ENCODE measurements around the gene HECTD4.
"Not testable (repeated sequence)": the region's sequence is repeated elsewhere in the genome, so short reads cannot be mapped to it uniquely, and the experiment has no call there.

Gene HECTD4

DNA sequence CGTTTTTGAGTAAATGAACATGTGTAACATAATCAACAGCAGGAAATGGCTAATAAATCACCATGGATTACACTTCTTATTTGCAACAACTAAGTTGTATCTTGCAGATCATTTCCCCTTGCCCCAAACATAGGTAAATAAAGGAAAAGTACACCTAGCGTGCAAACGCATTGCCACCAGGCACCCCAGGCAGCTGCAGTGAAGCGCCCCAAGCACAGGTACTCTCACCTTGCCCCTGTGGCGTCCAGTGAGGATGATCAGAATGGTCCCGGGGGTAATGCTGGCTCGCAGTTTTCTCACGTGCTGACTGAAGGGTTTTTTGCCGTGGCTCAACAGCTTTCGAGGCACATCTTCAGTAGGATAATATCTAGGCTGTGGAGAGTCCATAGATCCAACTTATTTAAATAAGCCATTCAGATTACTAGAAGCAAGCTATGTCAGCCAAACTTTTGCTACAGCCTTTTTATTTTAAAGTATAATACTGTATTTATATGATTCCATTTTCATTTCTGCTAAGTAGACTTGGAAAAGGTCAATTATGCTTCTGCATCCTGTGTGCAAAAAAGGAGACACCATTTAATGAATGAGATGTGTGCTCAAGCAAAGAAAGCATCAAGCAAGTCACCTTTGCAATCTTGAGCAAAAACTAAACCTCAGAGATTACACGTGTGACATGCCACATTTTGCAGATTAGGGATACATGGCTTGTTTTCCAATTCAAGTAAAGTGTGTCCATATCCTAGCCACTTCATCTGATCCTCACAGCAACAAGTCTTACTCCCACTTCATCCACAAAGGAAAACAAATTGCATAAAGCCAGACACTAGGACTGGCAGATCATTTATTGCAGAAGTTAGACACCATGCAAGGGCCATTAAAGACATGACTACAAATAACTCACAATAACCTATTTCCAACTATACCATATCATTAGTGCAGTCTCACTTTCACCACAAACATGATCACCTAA is 24.6 kb upstream of the HECTD4 start:
- no peak for DNase-seq (ENCODE audit: low read depth)

DNA sequence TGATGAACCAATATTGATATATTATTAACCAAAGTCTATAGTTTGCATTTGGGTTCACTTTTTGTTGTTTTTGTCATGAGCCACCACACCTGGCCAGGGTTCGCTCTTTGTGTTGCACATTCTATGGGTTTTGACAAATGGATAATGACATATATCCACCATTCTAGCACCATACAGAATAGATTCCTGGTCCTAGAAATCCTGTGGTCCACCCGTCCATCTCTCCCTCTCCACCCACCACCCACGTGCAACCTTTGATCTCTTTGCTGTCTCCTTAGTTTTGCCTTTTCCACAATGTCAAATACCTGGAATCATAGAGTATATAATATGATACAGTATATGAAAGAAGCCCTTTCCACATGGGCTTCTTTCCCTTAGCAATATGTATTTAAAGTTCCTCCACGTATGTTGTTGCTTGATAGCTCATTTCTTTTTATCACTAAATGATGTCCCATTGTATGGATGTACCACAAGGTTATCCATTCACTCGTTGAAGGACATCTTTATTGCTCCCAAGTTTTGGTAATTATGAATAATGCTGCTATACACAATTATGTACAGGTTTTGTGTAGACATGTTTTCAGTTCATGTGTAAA is 19.8 kb upstream of the HECTD4 start:
- no peak for DNase-seq (ENCODE audit: low read depth)

DNA sequence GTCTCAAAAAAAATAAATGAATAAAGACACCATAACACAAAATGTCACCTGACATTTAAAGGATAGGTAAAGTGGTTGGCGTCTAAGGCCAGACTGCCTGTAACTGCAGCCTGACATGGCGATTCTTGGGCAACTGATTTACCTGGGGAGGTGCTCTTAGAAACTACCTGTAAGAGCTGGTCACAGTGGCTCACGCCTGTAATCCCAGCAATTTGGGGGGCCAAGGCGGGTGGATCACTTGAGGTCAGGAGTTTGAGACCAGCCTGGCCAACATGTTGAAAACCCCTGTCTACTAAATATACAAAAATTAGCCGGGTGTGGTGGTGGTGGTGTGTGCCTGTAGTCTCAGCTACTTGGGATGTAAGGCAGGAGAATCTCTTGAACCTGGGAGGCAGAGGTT is 18.8 kb upstream of the HECTD4 start:
- no peak for DNase-seq (ENCODE audit: low read depth)

DNA sequence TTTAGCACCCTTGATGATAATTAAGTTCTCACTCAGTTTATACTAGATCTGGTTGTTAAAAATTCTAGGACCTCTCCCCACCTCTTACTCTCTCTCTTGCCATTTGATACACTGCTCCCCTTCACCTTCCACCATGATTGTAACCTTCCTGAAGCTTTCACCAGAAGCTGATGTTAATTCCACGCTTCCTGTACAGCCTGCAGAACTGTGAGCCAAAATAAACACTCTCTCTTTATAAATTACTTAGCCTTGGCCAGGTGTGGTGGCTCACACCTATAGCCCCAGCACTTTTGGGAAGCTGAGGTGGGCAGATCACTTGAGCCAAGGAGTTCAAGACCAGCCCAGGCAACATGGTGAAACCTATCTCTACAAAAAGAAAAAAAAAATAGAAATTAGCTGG is 11.1 kb upstream of the HECTD4 start:
- DNase-seq (ENCODE audit: low read depth), result no peak

DNA sequence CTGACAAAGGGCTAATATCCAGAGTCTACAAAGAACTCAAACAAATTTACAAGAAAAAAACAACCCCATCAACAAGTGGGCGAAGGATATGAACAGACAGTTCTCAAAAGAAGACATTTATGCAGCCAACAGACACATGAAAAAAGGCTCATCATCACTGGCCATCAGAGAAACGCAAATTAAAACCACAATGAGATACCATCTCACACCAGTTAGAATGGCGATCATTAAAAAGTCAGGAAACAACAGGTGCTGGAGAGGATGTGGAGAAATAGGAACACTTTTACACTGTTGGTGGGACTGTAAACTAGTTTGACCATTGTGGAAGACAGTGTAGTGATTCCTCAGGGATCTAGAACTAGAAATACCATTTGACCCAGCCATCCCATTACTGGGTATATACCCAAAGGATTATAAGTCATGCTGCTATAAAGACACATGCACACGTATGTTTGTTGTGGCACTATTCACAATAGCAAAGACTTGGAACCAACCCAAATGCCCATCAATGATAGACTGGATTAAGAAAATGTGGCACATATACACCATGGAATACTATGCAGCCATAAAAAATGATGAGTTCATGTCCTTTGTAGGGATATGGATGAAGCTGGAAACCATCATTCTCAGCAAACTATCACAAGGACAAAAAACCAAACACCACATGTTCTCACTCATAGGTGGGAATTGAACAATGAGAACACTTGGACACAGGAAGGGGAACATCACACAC is 7.9 kb upstream of the HECTD4 start:
- DNase-seq (ENCODE audit: low read depth), result not testable (repeated sequence)

DNA sequence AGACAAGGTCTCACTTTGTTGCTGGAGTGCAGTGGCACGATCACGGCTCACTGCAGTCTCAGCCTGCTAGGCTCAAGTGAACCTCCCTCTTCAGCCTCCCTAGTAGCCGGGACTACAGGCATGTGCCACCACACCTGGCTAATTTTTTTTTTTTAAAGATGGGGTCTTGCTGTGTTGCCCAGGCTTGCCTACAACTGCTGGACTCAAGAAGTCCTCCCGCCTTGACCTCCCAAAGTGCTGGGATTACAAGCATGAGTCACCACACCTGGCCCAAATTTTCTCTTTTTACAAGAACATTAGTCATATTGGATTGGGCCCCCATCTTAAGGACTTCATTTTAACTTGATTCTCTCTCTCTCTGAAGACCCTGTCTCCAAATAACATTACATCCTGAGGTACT is 7.0 kb upstream of the HECTD4 start:
- DNase-seq (ENCODE audit: low read depth), result no peak

DNA sequence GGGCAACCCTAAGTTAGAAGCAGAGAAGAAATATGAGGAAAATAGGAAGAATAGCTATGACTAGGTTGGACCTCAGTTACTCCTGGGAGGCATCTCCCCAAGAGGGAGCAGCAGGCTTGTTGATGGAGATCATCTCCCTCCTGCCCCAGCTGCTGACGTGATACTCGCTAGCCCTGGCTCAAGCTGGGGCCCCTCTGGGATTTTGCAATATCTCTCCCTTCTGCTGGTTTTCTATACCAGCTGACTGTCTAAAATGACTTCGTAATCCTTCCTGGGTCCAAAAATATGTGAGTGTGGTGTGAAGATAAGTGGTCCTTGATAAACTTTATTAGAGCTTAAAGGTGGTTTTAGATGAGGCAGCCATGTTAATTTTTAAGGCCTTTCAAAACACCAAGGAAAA is 4.5 kb upstream of the HECTD4 start:
- no peak for DNase-seq (ENCODE audit: low read depth)

DNA sequence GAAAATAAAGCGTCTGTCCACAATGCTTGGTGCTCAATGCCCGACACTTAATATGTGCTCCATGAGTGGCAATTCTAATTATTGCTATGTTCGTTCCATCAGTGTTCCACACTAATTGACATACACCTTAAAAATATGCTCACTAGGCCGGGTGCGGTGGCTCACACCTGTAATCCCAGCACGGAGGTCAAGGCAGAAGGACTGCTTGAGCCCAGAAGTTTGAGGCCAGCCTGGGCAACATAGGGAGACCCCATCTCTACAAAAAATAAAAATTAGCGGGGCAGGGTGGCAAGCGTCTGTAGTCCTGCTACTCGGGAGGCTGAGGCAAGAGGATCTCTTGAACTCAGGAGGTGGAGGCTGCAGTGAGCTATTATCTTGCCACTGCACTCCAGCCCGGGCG is 635 bp upstream of the HECTD4 start:
- no peak for DNase-seq (ENCODE audit: low read depth)

DNA sequence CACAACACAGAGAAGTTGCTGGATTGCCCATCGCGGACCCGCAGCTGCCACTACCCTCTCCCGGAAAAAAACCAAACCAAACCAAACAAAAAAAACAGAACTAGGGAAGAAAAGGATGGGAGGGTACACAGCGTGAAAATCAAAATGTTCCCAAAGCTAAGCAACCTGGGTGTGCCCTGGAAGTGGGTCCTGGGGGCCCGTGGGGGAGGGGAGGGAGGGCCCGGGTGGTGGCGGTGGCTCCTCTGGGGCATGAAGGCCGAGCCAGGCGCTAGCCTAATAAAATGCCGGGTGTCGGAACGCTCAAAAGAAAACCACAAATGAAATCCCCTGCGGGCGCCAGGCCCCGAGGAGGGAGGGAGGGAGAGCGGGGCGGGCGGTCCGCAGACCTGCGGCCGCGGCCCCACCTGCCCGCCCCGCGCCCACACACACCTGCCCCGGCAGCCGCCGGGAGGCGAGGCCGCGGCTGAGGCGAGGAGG is 787 bp downstream of the HECTD4 start:
- no peak for DNase-seq (ENCODE audit: low read depth)

DNA sequence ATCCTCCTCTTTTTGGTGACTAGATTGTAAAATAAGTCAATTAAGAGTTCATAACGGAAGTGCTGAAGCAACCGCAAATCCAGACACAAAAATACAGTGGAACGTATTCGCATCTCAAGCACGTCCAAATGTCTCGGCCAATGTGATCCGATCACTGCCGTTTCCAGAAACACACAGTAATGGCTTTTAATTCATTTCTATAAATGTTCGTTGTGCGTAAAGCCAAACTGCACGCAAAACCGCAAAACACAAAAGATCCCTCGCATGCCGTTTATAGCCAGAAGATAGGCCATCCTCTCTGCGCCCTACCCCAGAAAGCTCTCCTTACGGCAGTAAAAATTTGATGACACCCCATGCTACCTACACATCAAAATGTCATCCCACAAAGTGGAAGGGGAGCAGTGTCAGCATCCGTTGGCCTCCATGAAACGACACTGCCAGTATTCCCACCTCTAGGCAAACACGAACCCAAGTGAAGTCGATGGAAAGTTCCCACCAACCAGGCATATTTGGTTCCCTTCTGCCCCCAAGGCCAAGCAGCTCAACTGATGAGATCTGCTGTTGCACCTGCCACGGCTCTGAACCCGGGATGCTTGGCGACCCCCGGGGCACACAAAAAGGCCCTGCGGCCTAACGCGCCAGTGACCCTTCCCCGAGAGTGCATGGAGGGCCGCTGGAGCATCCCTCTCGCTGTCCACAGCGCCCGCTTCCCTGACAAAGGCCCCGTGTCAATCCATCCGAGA is 1.4 kb downstream of the HECTD4 start:
- DNase-seq (ENCODE audit: low read depth), result no peak

DNA sequence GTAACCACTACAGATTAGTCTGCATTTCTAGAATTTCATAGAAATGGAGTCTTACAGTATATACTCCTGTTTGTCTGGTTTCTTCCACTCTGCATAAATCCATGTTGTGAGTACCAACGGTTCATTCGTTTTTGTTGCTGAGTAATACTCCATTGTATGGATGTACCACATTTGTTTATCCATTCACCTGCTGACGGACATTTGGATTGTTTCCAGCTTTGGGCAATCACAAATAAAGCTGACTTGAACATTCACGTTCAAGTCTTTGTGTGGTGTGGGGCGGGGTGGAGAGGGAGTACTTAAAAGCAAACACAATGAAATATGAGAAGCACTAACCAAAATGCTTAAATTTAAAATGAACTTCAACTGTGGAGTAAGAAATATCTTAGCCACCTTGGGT is 7.1 kb downstream of the HECTD4 start:
- DNase-seq (ENCODE audit: low read depth), result no peak

DNA sequence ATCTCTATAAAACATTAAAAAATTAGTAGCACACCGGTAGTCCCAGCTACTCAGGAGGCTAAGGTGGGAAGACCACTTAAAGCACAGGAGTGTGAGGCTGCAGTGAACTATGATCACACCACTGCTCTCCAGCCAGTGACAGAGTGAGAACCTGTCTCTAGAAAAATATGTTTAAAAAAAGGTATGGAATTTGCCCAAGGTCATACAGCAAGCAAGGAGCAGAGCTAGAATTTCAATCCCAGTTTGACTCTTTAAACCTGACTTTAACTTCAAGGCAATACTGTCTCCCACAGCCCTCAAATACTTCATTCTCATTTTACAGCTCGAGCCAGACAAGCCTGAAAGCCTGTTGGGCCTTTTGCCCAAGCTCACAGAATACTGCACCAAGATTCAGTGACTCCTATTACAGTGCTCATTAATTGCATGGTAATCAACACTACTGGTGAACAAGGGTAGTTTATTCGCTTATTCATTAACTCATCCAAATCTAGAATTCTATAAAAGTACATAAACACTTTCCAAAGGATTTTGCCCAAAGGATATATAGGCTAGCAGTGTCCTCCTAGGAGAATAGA is 8.0 kb downstream of the HECTD4 start:
- no peak for DNase-seq (ENCODE audit: low read depth)

DNA sequence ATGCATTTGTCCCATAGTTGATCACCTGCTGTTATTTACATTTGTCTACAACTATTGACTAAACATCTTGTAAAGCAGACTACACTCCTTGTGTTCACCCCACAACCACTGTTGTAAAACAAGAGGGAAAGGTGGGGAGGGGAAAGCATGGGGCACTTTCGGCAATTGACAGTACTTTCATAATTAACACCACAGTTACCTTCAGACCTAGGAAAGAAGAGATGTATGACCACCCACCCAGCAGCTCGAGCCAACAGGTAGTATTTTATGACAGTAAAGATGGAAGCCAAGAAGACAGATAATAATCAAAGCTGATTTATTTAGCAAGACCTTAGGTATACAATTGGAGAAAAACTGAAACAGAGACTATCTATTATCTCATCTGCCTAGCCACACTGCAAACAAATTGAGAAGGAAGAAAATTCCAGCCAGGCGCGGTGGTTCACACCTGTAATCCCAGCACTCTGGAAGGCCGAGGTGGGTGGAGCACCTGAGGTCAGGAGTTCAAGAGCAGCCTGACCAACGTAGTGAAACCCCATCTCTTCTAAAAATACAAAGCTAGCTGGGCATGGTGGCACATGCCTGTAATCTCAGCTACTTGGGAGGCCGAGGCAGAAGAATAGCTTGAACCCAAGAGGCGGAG is 11.2 kb downstream of the HECTD4 start:
- no peak for DNase-seq (ENCODE audit: low read depth)

- no peak for DNase-seq (ENCODE audit: low read depth)
These were observed 12.0 kb downstream of the HECTD4 start for GRCh38 chr12:112370199-112370598.

- no peak for DNase-seq (ENCODE audit: low read depth)
These were observed 13.4 kb downstream of the HECTD4 start for GRCh38 chr12:112368856-112369255.

GRCh38 chr12:112367965-112368364 is 14.3 kb downstream of the HECTD4 start:
- DNase-seq (ENCODE audit: low read depth), result no peak

DNA sequence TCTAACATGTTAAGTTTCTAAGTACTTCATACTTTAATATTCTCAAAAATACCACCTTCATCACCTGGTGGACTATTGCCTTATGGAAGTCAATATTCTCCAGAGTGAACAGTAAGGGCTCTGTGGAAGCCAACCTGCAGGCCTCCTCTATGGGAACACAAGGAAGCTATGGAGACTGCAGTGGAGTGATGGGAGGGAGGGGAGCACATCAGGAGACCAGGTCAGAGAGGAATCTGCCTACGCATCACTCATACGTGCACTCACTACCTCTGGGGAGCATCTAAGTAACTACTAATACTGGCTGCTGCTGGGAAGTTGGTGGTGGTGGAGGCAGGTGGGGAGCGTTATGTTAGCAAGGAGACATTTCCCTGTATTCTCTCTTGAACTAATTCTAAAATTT is 19.9 kb downstream of the HECTD4 start:
- no peak for DNase-seq (ENCODE audit: low read depth)

- DNase-seq (ENCODE audit: low read depth), result no peak
These were observed 21.0 kb downstream of the HECTD4 start for GRCh38 chr12:112361271-112361670.

- DNase-seq (ENCODE audit: low read depth), result no peak
These were observed 22.9 kb downstream of the HECTD4 start for GRCh38 chr12:112359290-112359689.

DNA sequence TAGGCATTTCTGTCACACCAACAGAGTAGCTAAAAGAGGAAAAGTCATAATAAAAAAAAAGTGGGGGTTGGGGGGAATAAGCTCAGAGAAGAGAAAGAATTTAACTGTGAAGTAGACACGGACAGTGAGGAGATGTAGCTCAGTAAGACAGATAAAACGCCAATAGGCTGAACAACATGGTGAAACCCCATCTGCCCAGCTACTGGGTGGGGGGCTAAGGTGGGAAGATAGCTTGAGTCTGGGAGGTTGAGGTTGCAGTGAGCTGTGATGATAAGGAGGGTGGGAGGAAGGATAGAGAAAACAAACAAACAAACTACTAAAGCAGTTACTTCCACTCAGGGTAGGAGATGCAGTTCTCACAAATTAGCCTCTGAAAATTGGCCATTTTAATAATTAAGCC is 25.0 kb downstream of the HECTD4 start:
- no peak for DNase-seq (ENCODE audit: low read depth)

GRCh38 chr12:112354399-112354798 is 27.8 kb downstream of the HECTD4 start:
- DNase-seq (ENCODE audit: low read depth), result no peak
